IMR-90 (cell line): Measurements from ENCODE around the gene HIVEP1. TPM values are rescaled to one million over a fixed set of nuclear protein-coding genes. Genes with fewer than 3 reads are reported as not detected.

Experiments used
- ATAC-seq: fragments of 200-7000 bp; cut with Tn5 transposase; 2 replicates; pipeline ENCODE4 v1.9.1; 2020; ENCODE audit warnings: low read depth, mild to moderate bottlenecking, moderate library complexity
- BruUV-seq: library from RNA; stranded (reverse); fragments of 400-500 nt; replicated peaks from 2 replicates; lab custom pipeline; 2021; lab: Mats Ljungman, UMichigan
- CTCF ChIA-PET: fragments of 300-600 bp; formaldehyde crosslinking; extraction: SDS; loops from one replicate; lab custom pipeline; 2021; ENCODE audit warnings: antibody characterized with exemption; lab: Yijun Ruan, JAX
- POLR2A ChIA-PET: fragments of 300-600 bp; sonication (Branson Sonifier 250); formaldehyde crosslinking; loops from one replicate; lab custom pipeline; 2022; ENCODE audit warnings: antibody characterized with exemption; ENCODE audit not compliant: unreplicated experiment; lab: Charles Lee
- DNase-seq: peaks from one replicate; pipeline ENCODE4 v3.0.0; 2013
- H2AFZ ChIP-seq: replicated peaks from 2 replicates; pipeline ENCODE3; 2013; ENCODE audit warnings: low read length, mild to moderate bottlenecking; ENCODE audit not compliant: poor library complexity
- H2AK5ac ChIP-seq: 2 replicates; pipeline ENCODE4 v1.6.1; 2013; ENCODE audit warnings: low read depth, low read length, inconsistent platforms
- H2AK9ac ChIP-seq: replicated peaks from 2 replicates; pipeline ENCODE3; 2013; ENCODE audit warnings: mild to moderate bottlenecking, low read depth, low read length, moderate library complexity; ENCODE audit not compliant: poor library complexity
- H2BK120ac ChIP-seq: 2 replicates; pipeline ENCODE4 v1.6.1; 2013; ENCODE audit warnings: low read depth, low read length, inconsistent platforms
- H2BK15ac ChIP-seq: 3 replicates; pipeline ENCODE4 v1.6.1; 2013; ENCODE audit warnings: low read depth, low read length, inconsistent platforms
- H2BK20ac ChIP-seq: 2 replicates; pipeline ENCODE4 v1.6.1; 2013; ENCODE audit warnings: low read depth, mild to moderate bottlenecking, inconsistent platforms, low read length, moderate library complexity
- H2BK5ac ChIP-seq: 2 replicates; pipeline ENCODE4 v1.6.1; 2013; ENCODE audit warnings: mild to moderate bottlenecking, low read depth, low read length, inconsistent platforms; ENCODE audit not compliant: poor library complexity, severe bottlenecking
- H3K14ac ChIP-seq: replicated peaks from 2 replicates; pipeline ENCODE4 v1.6.1; 2013; ENCODE audit warnings: low read depth, low read length, inconsistent platforms
- H3K18ac ChIP-seq: 2 replicates; pipeline ENCODE4 v1.6.1; 2013; ENCODE audit warnings: low read depth, low read length, control low read depth
- H3K23ac ChIP-seq: 2 replicates; pipeline ENCODE4 v1.6.1; 2013; ENCODE audit warnings: low read depth, low read length, inconsistent platforms
- H3K27ac ChIP-seq: 2 replicates; pipeline ENCODE4 v1.5.1; 2013; ENCODE audit warnings: mild to moderate bottlenecking, control low read depth, low read length; ENCODE audit not compliant: insufficient read depth
- H3K27me3 ChIP-seq: 2 replicates; pipeline ENCODE4 v1.6.1; 2013; ENCODE audit warnings: low read length; ENCODE audit not compliant: control insufficient read depth, insufficient read depth
- H3K36me3 ChIP-seq: 2 replicates; pipeline ENCODE4 v1.6.1; 2013; ENCODE audit warnings: low read length, mixed read lengths; ENCODE audit not compliant: control insufficient read depth, insufficient read depth
- H3K4ac ChIP-seq: 2 replicates; pipeline ENCODE4 v1.6.1; 2013; ENCODE audit warnings: low read depth, low read length, inconsistent platforms
- H3K4me1 ChIP-seq: 2 replicates; pipeline ENCODE4 v1.6.1; 2013; ENCODE audit warnings: low read length, mixed read lengths; ENCODE audit not compliant: control insufficient read depth, insufficient read depth
- H3K4me2 ChIP-seq: 2 replicates; pipeline ENCODE4 v1.6.1; 2013; ENCODE audit warnings: low read depth, mild to moderate bottlenecking, control low read depth, low read length, moderate library complexity
- H3K4me3 ChIP-seq: 2 replicates; pipeline ENCODE4 v1.5.1; 2013; ENCODE audit warnings: low read depth, mild to moderate bottlenecking, control low read depth, low read length, moderate library complexity; ENCODE audit not compliant: insufficient read depth
- H3K56ac ChIP-seq: 2 replicates; pipeline ENCODE4 v1.6.1; 2013; ENCODE audit warnings: low read length, inconsistent platforms; ENCODE audit not compliant: insufficient read depth; ENCODE audit errors: extremely low read depth
- H3K79me1 ChIP-seq, 2 experiments: 2 replicates each; pipeline ENCODE4 v1.6.1; 2013; ENCODE audit warnings: low read length in 2 of 2, inconsistent platforms in 1 of 2, low read depth in 1 of 2
- H3K9ac ChIP-seq: 2 replicates; pipeline ENCODE4 v1.6.1; 2013; ENCODE audit warnings: low read depth, low read length, control low read depth
- H3K9me1 ChIP-seq: 2 replicates; pipeline ENCODE4 v1.6.1; 2013; ENCODE audit warnings: low read length, inconsistent platforms; ENCODE audit not compliant: insufficient read depth
- H3K9me3 ChIP-seq: 2 replicates; pipeline ENCODE4 v1.6.1; 2013; ENCODE audit warnings: low read length; ENCODE audit not compliant: control insufficient read depth, insufficient read depth
- H4K20me1 ChIP-seq: 2 replicates; pipeline ENCODE4 v1.6.1; 2013; ENCODE audit warnings: low read length, inconsistent platforms; ENCODE audit not compliant: insufficient read depth
- H4K5ac ChIP-seq: 2 replicates; pipeline ENCODE4 v1.6.1; 2013; ENCODE audit warnings: mild to moderate bottlenecking, low read depth, low read length, control low read depth
- H4K8ac ChIP-seq, 2 experiments: 2 replicates each; pipeline ENCODE4 v1.6.1; 2013; ENCODE audit warnings: low read depth in 2 of 2, low read length in 2 of 2, control low read depth in 1 of 2, inconsistent platforms in 1 of 2
- H4K91ac ChIP-seq: 2 replicates; pipeline ENCODE4 v1.6.1; 2013; ENCODE audit warnings: low read depth, low read length, inconsistent platforms; ENCODE audit not compliant: insufficient read depth
- CHD1 ChIP-seq: IDR thresholded peaks from 2 replicates; pipeline ENCODE4 v1.6.1; 2012; ENCODE audit warnings: low read depth, low read length, improper control_type of control experiment
- CTCF ChIP-seq: conservative IDR thresholded peaks from 2 replicates; pipeline ENCODE4 v1.5.1; 2012; ENCODE audit warnings: mild to moderate bottlenecking, low read depth, low read length, improper control_type of control experiment
- ELK1 ChIP-seq: fragments of 150-350 bp; IDR thresholded peaks from 2 replicates; pipeline ENCODE4 v1.6.1; 2016; ENCODE audit warnings: low read depth, mild to moderate bottlenecking, low read length, moderate library complexity, borderline replicate concordance
- NFE2L2 ChIP-seq: fragments of 150-350 bp; IDR thresholded peaks from 2 replicates; pipeline ENCODE4 v1.6.1; 2016; ENCODE audit warnings: low read depth, mild to moderate bottlenecking, low read length
- RCOR1 ChIP-seq: IDR thresholded peaks from 2 replicates; pipeline ENCODE4 v1.6.1; 2012; ENCODE audit warnings: mild to moderate bottlenecking, low read length, improper control_type of control experiment; ENCODE audit not compliant: insufficient replicate concordance
- WGBS, 2 experiments: methylation state at CpG; one replicate each; pipeline versions ENCODE4 v1.1.5 to v1.1.7; 2013; ENCODE audit warnings: missing lambda C conversion rate in 2 of 2; ENCODE audit not compliant: insufficient read length in 1 of 2; ENCODE audit errors: extremely low coverage in 2 of 2; 5-methylcytosine and 5-hydroxymethylcytosine counted together
- dilution Hi-C: fragments of 300-500 bp; cut with HindIII; formaldehyde crosslinking; loops from one replicate; pipeline ENCODE4 v1.14.3; 2018; ENCODE audit warnings: low sequenced_read_pairs; ENCODE audit not compliant: unreplicated experiment
- in situ Hi-C: fragments of 300-500 bp; cut with MboI; formaldehyde crosslinking; loops from 3 replicates; pipeline ENCODE4 v1.14.3; 2019; ENCODE audit warnings: low sequenced_read_pairs, inconsistent platforms, mixed read lengths
- intact Hi-C: fragments of 100-400 bp; cut with micrococcal nuclease; formaldehyde crosslinking; loops from 2 replicates; pipeline ENCODE4 v1.10.0; 2022
- polyA plus RNA-seq, 3 experiments: library from polyadenylated mRNA; depleted of rRNA; stranded (reverse); fragments of >200 nt; gene quantifications; 2 replicates each; pipeline ENCODE4 v1.2.3, GENCODE V29; 2012; ENCODE audit warnings: low replicate concordance in 1 of 3
- total RNA-seq: library from RNA; depleted of rRNA; stranded (reverse); fragments of >200 nt; gene quantifications from 2 replicates; pipeline ENCODE4 v1.2.3, GENCODE V29; 2012

Gene HIVEP1
- total and polyA plus RNA-seq, 2 of the 4 experiments (the other 2 are of a cell fraction) = 13.0 to 17.2 TPM

GRCh38 chr6:11978169-11978987, 33.7 kb upstream of the HIVEP1 start:
- no peaks in the 10 kb centered on the region for H3K27me3 ChIP-seq
- no peak for TF ChIP-seq CTCF
- TF ChIP-seq NFE2L2 = no peak
- no peak for TF ChIP-seq RCOR1
- TF ChIP-seq ELK1 = no peak
- TF ChIP-seq CHD1 = no peak
- intact Hi-C loops = no loop called here
- H2BK5ac ChIP-seq = no peak overlapping the region
- no peaks in the 10 kb centered on the region for H3K9me3 ChIP-seq
- no peak overlapping the region for H3K56ac ChIP-seq
- in situ Hi-C loops = no loop called here
- ChIA-PET POLR2A (no interaction called here), CTCF (no interaction called here)
- no peak overlapping the region for H3K9ac ChIP-seq
- DNase-seq (no peak), ATAC-seq (no peak)
- H3K18ac ChIP-seq = no peak overlapping the region
- no CpG with 5 or more reads among the region's 1 CpG for WGBS, 2 experiments
- no peaks in the 10 kb centered on the region for H3K36me3 ChIP-seq
- H2BK120ac ChIP-seq = no peak overlapping the region
- H3K9me1 ChIP-seq = peaks cover 7% of the 10 kb centered on the region; the same call in 1 of the 2 replicates
- no peak overlapping the region for H3K4ac ChIP-seq
- H3K4me3 ChIP-seq = no peak overlapping the region
- no peak overlapping the region for H3K4me2 ChIP-seq
- no peaks in the 10 kb centered on the region for H4K20me1 ChIP-seq
- H2AK5ac ChIP-seq = no peak overlapping the region
- no peak overlapping the region for H2BK20ac ChIP-seq
- no TSS peak for BruUV-seq
- dilution Hi-C loops = no loop called here
- no peak overlapping the region for H4K91ac ChIP-seq
- H3K23ac ChIP-seq = no peak overlapping the region
- peaks cover 5% of the 10 kb centered on the region for H3K4me1 ChIP-seq
- no peak overlapping the region for H3K14ac ChIP-seq
- H3K79me1 ChIP-seq = no peaks in the 10 kb centered on the region
- no peak overlapping the region for H2AFZ ChIP-seq
- no peak overlapping the region for H2AK9ac ChIP-seq
- no peak overlapping the region for H4K8ac ChIP-seq
- H3K27ac ChIP-seq = no peak overlapping the region
- no peak overlapping the region for H4K5ac ChIP-seq
- H2BK15ac ChIP-seq = no peak overlapping the region
